Activated B cell treated with CpG ODN at 0.5 μM for 24 hours (primary cell): ENCODE data around the gene SUGCT. TPM values are rescaled to one million over a fixed set of nuclear protein-coding genes. Genes with fewer than 3 reads are reported as not detected.

Experiments
- ATAC-seq: fragments of 200-7000 bp; cut with Tn5 transposase; one replicate; pipeline ENCODE4 v1.10.0; 2021; ENCODE audit warnings: low read depth, mild to moderate bottlenecking, moderate library complexity
- CTCF ChIA-PET: fragments of 350-600 bp; sonication (Branson Sonifier 250); formaldehyde crosslinking; loops from one replicate; lab custom pipeline; 2021; ENCODE audit warnings: antibody characterized with exemption; lab: Charles Lee
- POLR2A ChIA-PET: fragments of 350-600 bp; sonication (Branson Sonifier 250); formaldehyde crosslinking; loops from one replicate; lab custom pipeline; 2021; ENCODE audit warnings: antibody characterized with exemption; lab: Charles Lee
- DNase-seq: peaks from one replicate; pipeline ENCODE4 v3.0.0; 2022
- H3K27ac Mint-ChIP-seq: one replicate; pipeline ENCODE4 v1.8.0; 2020; ENCODE audit warnings: mixed read lengths
- H3K27me3 Mint-ChIP-seq: one replicate; pipeline ENCODE4 v1.8.0; 2021; ENCODE audit warnings: mixed read lengths
- H3K36me3 Mint-ChIP-seq: one replicate; pipeline ENCODE4 v1.8.0; 2021; ENCODE audit warnings: low read depth, mixed read lengths
- H3K4me1 Mint-ChIP-seq: one replicate; pipeline ENCODE4 v1.8.0; 2021; ENCODE audit warnings: mixed read lengths
- H3K4me3 Mint-ChIP-seq: one replicate; pipeline ENCODE4 v1.8.0; 2020; ENCODE audit warnings: mild to moderate bottlenecking, mixed read lengths
- H3K9me3 Mint-ChIP-seq: one replicate; pipeline ENCODE4 v1.8.0; 2020; ENCODE audit warnings: mixed read lengths
- CTCF ChIP-seq: fragments of 200-600 bp; IDR thresholded peaks from one replicate; pipeline ENCODE4 v1.8.0; 2022; ENCODE audit warnings: antibody characterized with exemption, mild to moderate bottlenecking
- intact Hi-C: fragments of 100-400 bp; cut with micrococcal nuclease; formaldehyde crosslinking; loops from one replicate; pipeline ENCODE4 v1.15.1; 2024
- total RNA-seq: library from RNA; stranded (reverse); gene quantifications from 2 replicates; pipeline ENCODE4 v1.2.3, GENCODE V29; 2022

The SUGCT gene
- total RNA-seq, 1 donor from 2014 or later = 1.3 TPM

GRCh38 chr7:40482845-40483244, 348.0 kb downstream of the SUGCT start:
- ATAC-seq = no peak
- ChIA-PET POLR2A (no interaction called here), CTCF (interaction anchor here (0.7 kb wide), 1 partner anchor 967 kb away, joined by 3 read pairs; no protein-coding TSS in a partner anchor)
- no peaks in the 10 kb centered on the region for H3K27me3 Mint-ChIP-seq
- no peak overlapping the region for H3K4me3 Mint-ChIP-seq
- H3K27ac Mint-ChIP-seq = no peak overlapping the region
- H3K4me1 Mint-ChIP-seq = no peaks in the 10 kb centered on the region
- TF ChIP-seq CTCF = no peak
- intact Hi-C loops = no loop called here
- no peaks in the 10 kb centered on the region for H3K9me3 Mint-ChIP-seq
- no peaks in the 10 kb centered on the region for H3K36me3 Mint-ChIP-seq
- DNase-seq = no peak

GRCh38 chr7:40483630-40484029, 348.8 kb downstream of the SUGCT start:
- Mint-ChIP-seq H3K27ac (no peak overlapping the region), H3K4me3 (no peak overlapping the region), H3K4me1 (no peaks in the 10 kb centered on the region), H3K27me3 (no peaks in the 10 kb centered on the region), H3K9me3 (no peaks in the 10 kb centered on the region), H3K36me3 (no peaks in the 10 kb centered on the region)
- intact Hi-C loops = no loop called here
- TF ChIP-seq CTCF = no peak
- ATAC-seq = no peak
- CTCF ChIA-PET = interaction anchor here (0.7 kb wide), 1 partner anchor 968 kb away, joined by 3 read pairs; no protein-coding TSS in a partner anchor
- POLR2A ChIA-PET = no interaction called here
- no peak for DNase-seq

- ATAC-seq = no peak
- intact Hi-C loops = no loop called here
- CTCF ChIA-PET = no interaction called here
- Mint-ChIP-seq H3K4me1 (no peaks in the 10 kb centered on the region), H3K27ac (no peak overlapping the region), H3K9me3 (peaks cover 3% of the 10 kb centered on the region), H3K4me3 (no peak overlapping the region), H3K27me3 (no peaks in the 10 kb centered on the region), H3K36me3 (no peaks in the 10 kb centered on the region)
- DNase-seq = no peak
- POLR2A ChIA-PET = no interaction called here
- TF ChIP-seq CTCF = no peak
These were observed 355.2 kb downstream of the SUGCT start for GRCh38 chr7:40489844-40490602.

- POLR2A ChIA-PET = no interaction called here
- no peaks in the 10 kb centered on the region for H3K27me3 Mint-ChIP-seq
These were observed 355.8 kb downstream of the SUGCT start for GRCh38 chr7:40490603-40490924.

GRCh38 chr7:40492946-40493345, 358.1 kb downstream of the SUGCT start:
- H3K36me3 Mint-ChIP-seq = no peaks in the 10 kb centered on the region
- H3K9me3 Mint-ChIP-seq = peaks cover 3% of the 10 kb centered on the region
- no peak for ATAC-seq
- no peaks in the 10 kb centered on the region for H3K27me3 Mint-ChIP-seq
- ChIA-PET POLR2A (no interaction called here), CTCF (no interaction called here)
- no peak overlapping the region for H3K4me3 Mint-ChIP-seq
- no peak overlapping the region for H3K27ac Mint-ChIP-seq
- intact Hi-C loops = no loop called here
- no peaks in the 10 kb centered on the region for H3K4me1 Mint-ChIP-seq
- DNase-seq = no peak
- TF ChIP-seq CTCF = no peak

More at GRCh38 chr7:40490603-40490924, 355.8 kb downstream of the SUGCT start:
- no peak overlapping the region for H3K4me3 Mint-ChIP-seq
- peaks cover 3% of the 10 kb centered on the region for H3K9me3 Mint-ChIP-seq
- intact Hi-C loops = no loop called here
- TF ChIP-seq CTCF = no peak
- CTCF ChIA-PET = no interaction called here
- H3K36me3 Mint-ChIP-seq = no peaks in the 10 kb centered on the region
- H3K4me1 Mint-ChIP-seq = no peaks in the 10 kb centered on the region
- H3K27ac Mint-ChIP-seq = no peak overlapping the region
- ATAC-seq = no peak
- DNase-seq = no peak
